Measurements from ENCODE around the gene BBS9.

DNA sequence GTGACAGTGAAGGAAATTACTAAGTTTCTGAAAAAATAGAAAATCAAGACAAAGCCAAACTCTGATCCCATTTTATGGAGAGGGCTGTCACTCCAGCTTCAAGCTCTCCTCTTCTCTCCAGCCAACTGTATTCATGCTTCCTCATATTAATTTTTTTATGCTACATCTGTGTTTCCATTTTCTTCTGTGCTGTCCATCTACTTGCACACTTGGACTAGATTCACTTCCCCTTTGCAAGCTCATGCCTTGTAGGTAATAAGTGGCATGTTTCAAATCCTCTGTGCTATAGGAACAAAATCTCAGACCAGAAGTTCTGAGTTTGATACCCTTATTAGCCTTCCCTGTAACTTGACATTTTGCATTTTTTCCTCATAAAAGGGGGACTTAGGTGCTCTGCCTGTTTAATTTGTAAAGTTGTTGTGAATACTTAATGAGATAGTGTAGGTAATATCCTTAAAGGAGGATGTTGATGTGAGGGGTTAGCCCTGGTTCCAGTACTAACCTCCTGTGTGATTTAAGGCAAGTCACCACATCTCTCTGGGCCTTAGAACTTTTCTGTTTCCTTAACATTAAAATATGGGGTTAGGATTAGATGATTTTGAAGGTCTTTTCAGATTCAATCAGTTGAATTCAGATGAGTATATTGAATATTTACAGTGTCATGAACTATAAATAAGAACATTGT is 358.8 kb downstream of the BBS9 start:
- TF ChIP-seq, protein P1, sequence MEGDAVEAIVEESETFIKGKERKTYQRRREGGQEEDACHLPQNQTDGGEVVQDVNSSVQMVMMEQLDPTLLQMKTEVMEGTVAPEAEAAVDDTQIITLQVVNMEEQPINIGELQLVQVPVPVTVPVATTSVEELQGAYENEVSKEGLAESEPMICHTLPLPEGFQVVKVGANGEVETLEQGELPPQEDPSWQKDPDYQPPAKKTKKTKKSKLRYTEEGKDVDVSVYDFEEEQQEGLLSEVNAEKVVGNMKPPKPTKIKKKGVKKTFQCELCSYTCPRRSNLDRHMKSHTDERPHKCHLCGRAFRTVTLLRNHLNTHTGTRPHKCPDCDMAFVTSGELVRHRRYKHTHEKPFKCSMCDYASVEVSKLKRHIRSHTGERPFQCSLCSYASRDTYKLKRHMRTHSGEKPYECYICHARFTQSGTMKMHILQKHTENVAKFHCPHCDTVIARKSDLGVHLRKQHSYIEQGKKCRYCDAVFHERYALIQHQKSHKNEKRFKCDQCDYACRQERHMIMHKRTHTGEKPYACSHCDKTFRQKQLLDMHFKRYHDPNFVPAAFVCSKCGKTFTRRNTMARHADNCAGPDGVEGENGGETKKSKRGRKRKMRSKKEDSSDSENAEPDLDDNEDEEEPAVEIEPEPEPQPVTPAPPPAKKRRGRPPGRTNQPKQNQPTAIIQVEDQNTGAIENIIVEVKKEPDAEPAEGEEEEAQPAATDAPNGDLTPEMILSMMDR (IDR thresholded peaks at IDR 0.05), result no peak
- TF ChIP-seq POLR2A (IDR thresholded peaks at IDR 0.05) (no peak), POLR2AphosphoS5 (IDR thresholded peaks at IDR 0.05) (no peak), EP300 (IDR thresholded peaks at IDR 0.05) (no peak)

Measured in gastroesophageal sphincter (tissue), 3 donors.